Upper lobe of right lung (tissue), 1 donor: ENCODE measurements around the gene FLT3LG. TPM values are rescaled to one million over a fixed set of nuclear protein-coding genes. Genes with fewer than 3 reads are reported as not detected.
A peak's percentile ranks its signal among the peaks of the same experiment; 100 is the strongest.

ENCODE experiments used
- ATAC-seq: fragments of 200-7000 bp; cut with Tn5 transposase; one replicate; pipeline ENCODE4 v1.9.1; 2020; ENCODE audit warnings: mild to moderate bottlenecking, moderate library complexity
- DNase-seq: peaks from one replicate; pipeline ENCODE4 v3.0.0-alpha.2; 2020
- H3K27ac ChIP-seq: fragments of 200-600 bp; one replicate; pipeline ENCODE4 v1.8.0; 2022
- H3K27me3 ChIP-seq: fragments of 200-600 bp; one replicate; pipeline ENCODE4 v1.8.0; 2022; ENCODE audit warnings: mild to moderate bottlenecking
- H3K36me3 ChIP-seq: fragments of 200-600 bp; one replicate; pipeline ENCODE4 v1.8.0; 2022
- H3K4me1 ChIP-seq: fragments of 200-600 bp; one replicate; pipeline ENCODE4 v1.8.0; 2022
- H3K4me3 ChIP-seq: fragments of 200-600 bp; one replicate; pipeline ENCODE4 v1.8.0; 2022; ENCODE audit warnings: mild to moderate bottlenecking
- H3K9me3 ChIP-seq: fragments of 200-600 bp; one replicate; pipeline ENCODE4 v1.8.0; 2022
- intact Hi-C: fragments of 100-400 bp; cut with DNase I; formaldehyde crosslinking; loops from one replicate; pipeline ENCODE4 v1.11.0; 2022
- long read RNA-seq: library from polyadenylated mRNA; unstranded; transcript quantifications from one replicate; pipeline ENCODE4 v2.0.0, GENCODE V29; 2021
- total RNA-seq: library from RNA; stranded (reverse); fragmentation: NEBNext Ultra II Directional; extraction: Animal tissue kit (Norgen Biotek cat#: 25700); gene quantifications from one replicate; pipeline ENCODE4 v1.2.1, GENCODE V29; 2021
- TF ChIP-seq, protein P1 (sequence below): fragments of 200-600 bp; IDR thresholded peaks from one replicate; pipeline ENCODE4 v1.8.0; 2022; ENCODE audit warnings: antibody characterized with exemption
- donor health status: DM: no; HTN: yes; CAD: no; lungs with severe emphysema.

Gene FLT3LG, protein sequence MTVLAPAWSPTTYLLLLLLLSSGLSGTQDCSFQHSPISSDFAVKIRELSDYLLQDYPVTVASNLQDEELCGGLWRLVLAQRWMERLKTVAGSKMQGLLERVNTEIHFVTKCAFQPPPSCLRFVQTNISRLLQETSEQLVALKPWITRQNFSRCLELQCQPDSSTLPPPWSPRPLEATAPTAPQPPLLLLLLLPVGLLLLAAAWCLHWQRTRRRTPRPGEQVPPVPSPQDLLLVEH
- 12.1 TPM for total RNA-seq
- long read RNA-seq, partial matches to known transcripts = 0 of 3 reads
- long read RNA-seq, other reads (novel, unspliced or antisense) = 1 of 3 reads

- DNase-seq (peak; percentile 90), ATAC-seq (peak; percentile 91)
- Histone ChIP-seq H3K4me3 (peak within 1 kb of the TSS; percentile 77), H3K27ac (peak within 1 kb of the TSS; percentile 87), H3K27me3 (no peaks in the 10 kb centered on the region), H3K36me3 (no peaks in the 10 kb centered on the region), H3K9me3 (no peaks in the 10 kb centered on the region), H3K4me1 (peaks cover 6% of the 10 kb centered on the region)
- intact Hi-C loops = no loop called here
- TF ChIP-seq, protein P1, sequence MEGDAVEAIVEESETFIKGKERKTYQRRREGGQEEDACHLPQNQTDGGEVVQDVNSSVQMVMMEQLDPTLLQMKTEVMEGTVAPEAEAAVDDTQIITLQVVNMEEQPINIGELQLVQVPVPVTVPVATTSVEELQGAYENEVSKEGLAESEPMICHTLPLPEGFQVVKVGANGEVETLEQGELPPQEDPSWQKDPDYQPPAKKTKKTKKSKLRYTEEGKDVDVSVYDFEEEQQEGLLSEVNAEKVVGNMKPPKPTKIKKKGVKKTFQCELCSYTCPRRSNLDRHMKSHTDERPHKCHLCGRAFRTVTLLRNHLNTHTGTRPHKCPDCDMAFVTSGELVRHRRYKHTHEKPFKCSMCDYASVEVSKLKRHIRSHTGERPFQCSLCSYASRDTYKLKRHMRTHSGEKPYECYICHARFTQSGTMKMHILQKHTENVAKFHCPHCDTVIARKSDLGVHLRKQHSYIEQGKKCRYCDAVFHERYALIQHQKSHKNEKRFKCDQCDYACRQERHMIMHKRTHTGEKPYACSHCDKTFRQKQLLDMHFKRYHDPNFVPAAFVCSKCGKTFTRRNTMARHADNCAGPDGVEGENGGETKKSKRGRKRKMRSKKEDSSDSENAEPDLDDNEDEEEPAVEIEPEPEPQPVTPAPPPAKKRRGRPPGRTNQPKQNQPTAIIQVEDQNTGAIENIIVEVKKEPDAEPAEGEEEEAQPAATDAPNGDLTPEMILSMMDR = peak; percentile 99
These were observed at the start of gene FLT3LG for GRCh38 chr19:49473868-49474541. FLT3LG (plus strand) TSS chr19:49474215; CDS start chr19:49474640, 425 bp downstream.

DNA sequence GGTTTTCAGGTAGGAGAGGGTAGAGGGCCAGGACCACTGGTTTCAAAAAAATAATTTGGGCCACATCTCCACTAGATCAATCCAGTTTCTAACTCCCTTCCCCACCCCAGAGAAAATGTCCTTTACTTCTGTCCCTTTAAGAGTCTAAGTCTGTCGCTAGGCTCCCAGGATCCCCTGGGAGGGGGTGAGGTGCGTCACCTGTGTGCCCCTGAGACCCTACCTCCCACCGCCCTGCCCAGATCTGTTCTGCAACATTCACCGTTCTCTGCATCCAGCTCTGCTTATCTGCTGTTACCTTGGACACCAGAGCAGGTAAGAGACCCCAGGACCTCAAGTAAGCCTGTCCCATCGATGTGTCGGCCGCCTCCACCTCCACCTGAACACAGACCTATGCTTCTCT lies 48.8 kb upstream of the FLT3LG start, which contains the start of gene GFY:
Gene GFY, plus strand, starts transcription at position 211 of the 400 bp plus-strand sequence. CDS start 1,043 bp downstream, outside the sequence.
- intact Hi-C loops = no loop called here
- DNase-seq (no peak), ATAC-seq (no peak)
- H3K4me1 ChIP-seq = peaks cover 17% of the 10 kb centered on the region
- H3K36me3 ChIP-seq = no peaks in the 10 kb centered on the region
- H3K9me3 ChIP-seq = no peaks in the 10 kb centered on the region
- peaks cover 84% of the 10 kb centered on the region for H3K27me3 ChIP-seq
- no peak within 1 kb of the TSS for H3K27ac ChIP-seq
- no peak within 1 kb of the TSS for H3K4me3 ChIP-seq
- TF ChIP-seq, protein P1 = no peak

DNA sequence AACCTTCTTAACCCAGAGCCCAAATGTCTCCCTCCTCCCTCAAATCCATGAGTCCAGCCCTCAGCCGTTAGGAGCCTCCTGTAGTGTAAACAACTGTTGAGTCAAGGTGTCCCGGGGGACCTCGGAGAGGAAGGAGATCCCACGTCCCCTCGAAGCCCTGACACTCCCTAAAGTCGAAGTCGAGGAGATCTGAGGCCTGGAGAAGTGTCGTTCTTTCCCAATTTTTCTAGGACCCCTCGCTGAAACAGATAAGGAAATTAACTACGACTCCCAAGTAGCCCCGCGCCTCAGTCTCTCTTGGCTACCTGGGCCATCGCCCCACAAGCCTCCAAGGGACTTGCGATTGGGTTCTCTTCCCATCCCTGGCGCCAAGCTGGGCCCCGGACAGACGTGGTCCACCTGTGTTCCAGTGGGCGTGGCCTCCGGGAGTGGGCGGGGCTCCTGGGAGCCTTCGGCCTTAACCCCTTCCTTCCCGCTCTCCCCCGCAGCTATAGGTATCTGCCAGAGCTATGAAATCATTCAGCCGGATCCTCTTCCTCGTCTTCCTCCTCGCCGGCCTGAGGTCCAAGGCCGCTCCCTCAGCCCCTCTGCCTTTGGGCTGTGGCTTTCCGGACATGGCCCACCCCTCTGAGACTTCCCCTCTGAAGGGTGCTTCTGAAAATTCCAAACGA lies 48.0 kb upstream of the FLT3LG start:
- H3K27ac ChIP-seq = no peak overlapping the region
- intact Hi-C loops = no loop called here
- no peak for DNase-seq
- H3K4me1 ChIP-seq = peaks cover 17% of the 10 kb centered on the region
- TF ChIP-seq, protein P1 = no peak
- no peak overlapping the region for H3K4me3 ChIP-seq
- ATAC-seq = no peak
- H3K27me3 ChIP-seq = peaks cover 92% of the 10 kb centered on the region
- no peaks in the 10 kb centered on the region for H3K36me3 ChIP-seq
- H3K9me3 ChIP-seq = no peaks in the 10 kb centered on the region

DNA sequence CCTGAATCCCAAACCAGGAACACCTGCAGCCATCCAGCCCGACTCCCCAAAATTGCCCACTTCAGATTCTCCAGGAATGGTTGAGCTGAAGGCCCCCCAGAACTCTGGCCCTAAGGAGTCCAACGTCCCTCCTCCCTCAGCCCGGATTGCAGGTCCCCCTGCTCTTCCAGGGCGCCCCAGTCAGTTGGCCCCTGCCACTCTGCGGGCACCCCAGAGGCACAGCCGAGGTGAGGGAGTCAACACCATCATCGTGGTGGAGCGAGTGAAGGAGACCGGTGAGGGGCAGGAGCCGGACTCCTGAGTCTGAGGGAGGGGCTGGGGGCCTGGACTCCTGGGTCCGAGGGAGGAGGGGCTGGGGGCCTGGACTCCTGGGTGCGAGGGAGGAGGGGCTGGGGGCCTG lies 46.7 kb upstream of the FLT3LG start:
- Histone ChIP-seq H3K36me3 (no peaks in the 10 kb centered on the region), H3K27ac (no peak overlapping the region), H3K9me3 (no peaks in the 10 kb centered on the region), H3K4me3 (no peak overlapping the region), H3K4me1 (peaks cover 15% of the 10 kb centered on the region), H3K27me3 (peaks cover 95% of the 10 kb centered on the region)
- no peak for ATAC-seq
- TF ChIP-seq, protein P1 = no peak
- DNase-seq = no peak
- intact Hi-C loops = no loop called here

GRCh38 chr19:49427855-49428546 lies 46.0 kb upstream of the FLT3LG start:
- intact Hi-C loops = no loop called here
- Histone ChIP-seq H3K9me3 (no peaks in the 10 kb centered on the region), H3K27me3 (peaks cover 95% of the 10 kb centered on the region), H3K27ac (no peak overlapping the region), H3K4me1 (peaks cover 9% of the 10 kb centered on the region), H3K36me3 (no peaks in the 10 kb centered on the region), H3K4me3 (no peak overlapping the region)
- TF ChIP-seq, protein P1 = no peak
- DNase-seq (no peak), ATAC-seq (peak; percentile 47)
